GM20431 (cell line): ENCODE measurements around the gene KCNQ1.
"Not testable (repeated sequence)": the region's sequence is repeated elsewhere in the genome, so short reads cannot be mapped to it uniquely, and the experiment has no call there.

Source experiments
- in situ Hi-C: fragments of 300-500 bp; cut with MseI, MboI; formaldehyde crosslinking; loops from one replicate; pipeline ENCODE4 v1.15.0; 2020; ENCODE audit warnings: low sequenced_read_pairs; ENCODE audit not compliant: unreplicated experiment

The KCNQ1 gene

DNA sequence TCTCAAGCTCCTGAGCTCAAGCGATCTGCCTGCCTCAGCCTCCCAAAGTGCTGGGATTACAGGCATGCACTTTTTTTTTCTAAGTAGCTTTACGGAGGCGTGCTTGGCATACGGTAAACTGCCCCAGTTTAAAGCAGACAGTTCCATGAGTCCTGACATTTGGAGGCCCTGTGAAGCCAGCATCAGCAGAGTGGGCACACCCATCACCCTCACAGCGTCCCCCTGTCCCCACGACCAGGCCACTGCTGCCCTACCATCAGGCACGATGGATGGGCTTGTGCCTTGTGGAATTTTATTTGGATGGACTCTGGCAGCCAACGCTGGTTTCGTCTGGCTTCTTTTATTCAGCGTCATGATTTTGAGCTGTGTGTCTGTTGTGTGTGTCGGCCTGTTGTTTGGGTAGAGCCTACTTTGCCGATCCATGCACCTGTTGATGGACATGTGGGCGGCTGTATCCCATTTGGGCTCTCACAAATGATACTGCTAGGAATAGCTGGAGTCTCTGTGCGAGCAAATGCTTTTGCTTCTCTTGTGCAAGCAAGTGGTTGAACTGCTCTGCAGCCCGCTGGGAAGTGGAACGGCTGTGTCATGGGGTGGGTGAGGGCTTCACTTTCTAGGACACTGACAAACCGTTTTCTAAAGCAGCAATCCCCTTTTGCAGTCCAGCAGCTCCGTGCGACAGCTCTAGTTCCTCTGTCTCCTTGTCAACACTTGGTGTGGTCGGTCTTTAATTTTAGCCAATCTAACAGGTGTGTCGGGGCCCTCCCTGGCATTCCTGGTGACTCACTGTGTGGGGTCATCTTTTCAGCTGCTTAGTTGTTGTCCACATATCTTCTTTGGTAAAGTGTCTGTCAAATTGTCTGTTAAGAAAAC is 23.8 kb downstream of the KCNQ1 start:
- in situ Hi-C loops, result no loop called here

DNA sequence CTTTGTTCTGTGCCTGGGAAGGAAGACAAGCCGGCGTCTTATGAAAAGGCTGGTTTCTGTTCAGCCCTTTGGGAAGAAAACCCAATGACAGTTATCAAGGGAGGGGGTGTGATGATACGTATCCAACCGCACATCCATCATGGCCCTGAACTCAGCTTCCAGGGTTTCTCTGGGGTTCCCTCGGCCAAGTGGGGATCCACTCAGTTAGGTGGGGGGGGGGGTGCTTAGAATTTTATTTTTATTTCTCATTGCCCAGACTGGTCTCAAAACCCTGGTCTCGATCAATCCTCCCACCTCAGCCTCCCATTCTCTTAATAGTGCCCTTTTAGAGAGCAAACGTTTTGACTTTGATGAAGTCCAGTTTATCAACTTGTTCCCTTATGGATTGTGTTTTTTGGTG is 25.7 kb downstream of the KCNQ1 start:
- in situ Hi-C loops, result no loop called here

DNA sequence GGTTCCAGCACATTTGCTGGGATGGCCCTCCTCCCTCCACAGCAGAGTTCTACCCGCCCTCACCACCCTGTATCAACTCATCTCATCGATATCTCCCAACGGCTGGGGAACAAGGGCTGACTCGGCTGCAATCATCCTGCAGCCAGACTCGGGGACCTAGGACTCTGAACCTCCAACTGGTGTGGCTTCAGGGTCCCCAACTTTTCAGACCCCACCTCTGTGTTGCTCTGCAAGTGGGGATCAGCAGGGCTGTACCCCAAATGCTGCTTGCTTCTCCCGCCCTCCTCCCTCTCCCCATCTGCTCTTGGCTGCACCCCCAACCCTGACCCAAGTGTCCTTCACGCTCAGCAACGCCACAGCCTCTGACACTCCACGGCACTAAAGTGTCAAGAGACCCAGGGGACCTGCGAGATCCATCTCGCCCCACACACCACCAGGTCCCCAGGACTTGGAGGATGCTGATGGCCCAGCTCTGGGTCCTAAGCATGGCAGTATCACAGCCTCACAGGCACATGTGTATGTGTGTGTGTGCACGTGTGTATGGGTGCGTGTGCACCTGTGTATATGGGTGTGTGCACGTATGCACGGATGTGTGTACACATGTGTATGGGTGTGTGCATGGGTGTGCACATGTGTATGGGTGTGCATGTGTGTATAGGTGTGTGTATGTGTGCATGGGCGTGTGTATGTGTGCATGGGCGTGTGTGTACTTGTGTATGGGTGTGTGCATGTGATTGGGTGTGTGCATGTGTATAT is 26.4 kb downstream of the KCNQ1 start:
- in situ Hi-C loops, result no loop called here

- in situ Hi-C loops, result no loop called here
Measured at GRCh38 chr11:2471804-2472096, 26.9 kb downstream of the KCNQ1 start.

- in situ Hi-C loops, result no loop called here
Measured at GRCh38 chr11:2472428-2473186, 27.8 kb downstream of the KCNQ1 start.

GRCh38 chr11:2473361-2474058 is 28.7 kb downstream of the KCNQ1 start:
- in situ Hi-C loops, result no loop called here

GRCh38 chr11:2474059-2474901 is 29.5 kb downstream of the KCNQ1 start:
- in situ Hi-C loops, result no loop called here

DNA sequence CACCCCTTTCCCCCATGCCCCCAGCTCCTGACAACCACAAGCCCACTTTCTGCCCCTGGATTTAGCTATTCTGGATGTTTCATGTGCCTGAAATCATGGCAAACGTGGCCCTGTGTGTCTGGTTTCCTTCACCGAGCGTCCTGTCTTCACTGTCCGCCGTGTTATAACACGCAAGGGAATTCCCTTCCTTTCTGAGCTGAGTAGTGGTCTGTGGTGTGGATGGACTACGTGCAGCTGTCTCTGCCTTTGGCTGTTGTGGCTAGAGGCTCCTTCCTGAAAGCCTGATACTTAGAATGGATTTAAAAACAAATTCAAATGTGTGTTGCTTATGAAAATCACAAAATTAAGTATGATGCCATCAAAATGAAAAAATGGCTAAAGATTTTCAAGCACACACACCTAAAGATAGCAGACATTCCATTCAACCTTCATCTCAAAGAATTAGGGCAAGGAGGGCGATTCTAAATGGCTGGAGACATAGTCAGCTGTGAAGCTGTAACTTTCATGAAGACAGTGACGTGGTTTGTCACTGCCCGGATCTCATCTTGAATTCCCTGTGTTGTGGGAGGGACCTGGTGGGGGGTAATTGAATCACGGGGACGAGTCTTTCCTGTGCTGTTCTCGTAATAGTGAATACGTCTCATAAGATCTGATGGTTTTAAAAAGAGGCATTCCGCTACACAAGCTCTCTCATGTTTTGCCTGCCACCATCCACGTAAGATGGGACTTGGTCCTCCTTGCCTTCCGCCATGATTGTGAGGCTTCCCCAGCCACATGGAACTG is 30.5 kb downstream of the KCNQ1 start:
- in situ Hi-C loops, result no loop called here

- in situ Hi-C loops, result no loop called here
Measured at GRCh38 chr11:2477254-2477653, 32.4 kb downstream of the KCNQ1 start.

- in situ Hi-C loops, result no loop called here
Measured at GRCh38 chr11:2477936-2478335, 33.1 kb downstream of the KCNQ1 start.

GRCh38 chr11:2480067-2480873 is 35.5 kb downstream of the KCNQ1 start:
- in situ Hi-C loops, result not testable (repeated sequence)

GRCh38 chr11:2480874-2481220 is 36.0 kb downstream of the KCNQ1 start:
- in situ Hi-C loops, result no loop called here

DNA sequence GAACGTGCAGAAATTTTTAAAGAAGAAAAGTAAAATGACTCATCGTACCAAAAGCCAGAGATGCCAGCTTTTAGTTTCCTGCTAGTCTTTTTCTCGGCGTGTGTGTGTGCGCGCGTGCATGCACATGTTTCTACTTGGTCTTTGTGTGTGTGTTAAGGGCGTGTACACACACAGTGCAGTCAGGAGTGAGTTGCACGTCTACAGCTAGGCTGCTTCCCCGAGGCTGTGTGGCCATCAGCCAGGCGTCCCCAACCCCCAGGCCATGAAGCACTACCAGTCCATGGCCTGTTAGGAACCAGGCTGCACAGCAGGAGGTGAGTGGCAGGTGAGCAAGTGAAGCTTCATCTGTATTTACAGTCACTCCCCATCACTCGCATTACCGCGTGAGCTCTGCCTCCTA is 36.4 kb downstream of the KCNQ1 start:
- in situ Hi-C loops, result no loop called here

- in situ Hi-C loops, result no loop called here
Measured at GRCh38 chr11:2482204-2482603, 37.4 kb downstream of the KCNQ1 start.

GRCh38 chr11:2482745-2483144 is 37.9 kb downstream of the KCNQ1 start:
- in situ Hi-C loops, result no loop called here

- in situ Hi-C loops, result no loop called here
Measured at GRCh38 chr11:2483426-2483825, 38.6 kb downstream of the KCNQ1 start.

DNA sequence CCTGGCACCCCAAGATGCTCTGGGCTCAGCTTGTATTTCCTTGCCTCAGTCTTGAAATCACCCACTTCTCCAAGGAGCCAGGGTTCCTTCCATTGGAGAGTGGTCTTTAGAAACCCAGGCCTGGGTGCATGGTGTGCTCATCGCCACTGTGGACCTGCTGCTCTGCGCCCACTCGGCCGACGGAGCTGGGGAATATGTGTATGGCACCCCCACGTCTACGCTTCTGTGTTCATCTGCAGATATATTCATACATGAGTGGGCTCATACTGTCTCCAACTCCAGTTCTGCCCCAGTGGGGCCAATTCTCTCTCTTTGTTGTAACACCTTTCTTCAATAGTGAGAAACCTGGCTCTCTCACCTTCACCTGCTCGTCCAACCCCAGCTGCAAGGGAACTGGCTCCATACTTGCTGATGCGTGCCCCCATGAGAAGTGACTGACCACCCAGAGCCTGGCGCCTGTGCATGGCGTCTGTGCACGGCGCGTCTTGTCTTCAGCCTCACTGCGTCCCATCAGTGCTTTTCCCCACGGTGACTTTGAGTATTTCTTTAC is 39.8 kb downstream of the KCNQ1 start:
- in situ Hi-C loops, result no loop called here

GRCh38 chr11:2488004-2488403 is 43.2 kb downstream of the KCNQ1 start:
- in situ Hi-C loops, result no loop called here
